Right renal cortex interstitium (tissue), 3 donors: ENCODE results near the gene PRAC1. TPM values are rescaled to one million over a fixed set of nuclear protein-coding genes. Genes with fewer than 3 reads are reported as not detected.

Source experiments
- DNase-seq, 3 donors: peaks; one replicate each; pipeline ENCODE4 v3.0.0-alpha.2; 2013; ENCODE audit warnings: low read depth in 3 of 3, low spot score in 2 of 3
- polyA plus RNA-seq, 3 donors: library from polyadenylated mRNA; unstranded; fragments of 120-200 nt; gene quantifications; one replicate each; pipeline ENCODE4 v1.2.1, GENCODE V29; 2013; ENCODE audit not compliant: insufficient read length in 3 of 3

The PRAC1 gene
- polyA plus RNA-seq, result not detected

DNA sequence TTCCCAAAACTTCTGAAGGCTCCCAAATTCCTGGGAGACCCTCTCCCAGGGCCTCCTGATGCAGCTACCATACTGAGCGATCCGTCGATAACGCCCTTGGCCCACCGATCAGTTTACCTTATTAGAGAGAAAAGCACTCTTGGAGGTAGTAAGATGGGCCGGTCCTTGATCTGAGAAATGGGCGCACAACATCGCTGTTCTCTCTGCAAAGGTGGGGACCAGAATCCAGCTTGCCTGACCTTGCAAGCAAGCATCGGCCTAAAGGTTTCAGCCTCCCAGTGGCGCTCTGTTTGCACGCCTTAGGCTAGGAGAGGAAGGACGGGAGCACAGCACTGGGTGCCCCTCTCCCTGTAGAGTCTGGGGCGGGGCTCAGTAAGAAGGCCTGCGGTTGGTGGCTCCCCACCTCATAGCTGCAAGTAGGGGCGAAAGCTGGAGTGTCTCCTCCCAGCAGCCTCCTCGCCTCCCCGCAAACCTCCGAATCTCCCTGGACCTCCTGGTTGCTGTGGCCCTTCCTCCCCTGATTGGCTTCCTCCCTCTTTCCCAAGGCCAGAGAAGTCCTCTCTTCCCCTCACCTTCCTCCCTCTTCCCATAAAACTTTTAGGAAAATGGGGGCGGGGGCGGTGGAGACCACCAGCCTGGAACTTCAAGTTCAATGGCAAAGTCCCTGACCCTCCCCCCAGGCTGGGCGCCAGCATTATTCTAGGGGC is at the start of gene PRAC1:
Gene PRAC1, minus strand, starts transcription at position 318 of the 707 bp plus-strand sequence. Its CDS starts 126 bp downstream, at position 192.
- DNase-seq, result no peak

DNA sequence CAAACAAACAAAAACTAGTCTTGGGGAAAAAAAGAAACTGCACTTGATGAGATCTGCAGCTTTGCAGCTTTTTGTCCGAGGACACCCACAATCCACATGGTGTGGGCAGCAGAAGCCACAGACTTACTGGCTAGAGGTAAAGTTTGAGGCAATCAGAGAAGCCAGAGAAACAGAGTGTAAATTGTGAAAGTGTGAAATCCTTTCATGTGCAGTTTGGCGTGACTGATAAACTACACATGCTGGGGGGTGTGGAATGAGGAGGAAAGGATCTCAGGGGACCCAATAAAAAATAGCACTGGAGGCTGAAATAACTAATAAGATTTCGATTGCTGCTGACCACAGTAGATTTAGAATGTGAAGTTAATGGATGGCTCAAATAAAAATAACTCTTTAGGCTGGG is 48.6 kb upstream of the PRAC1 start:
- no peak for DNase-seq

DNA sequence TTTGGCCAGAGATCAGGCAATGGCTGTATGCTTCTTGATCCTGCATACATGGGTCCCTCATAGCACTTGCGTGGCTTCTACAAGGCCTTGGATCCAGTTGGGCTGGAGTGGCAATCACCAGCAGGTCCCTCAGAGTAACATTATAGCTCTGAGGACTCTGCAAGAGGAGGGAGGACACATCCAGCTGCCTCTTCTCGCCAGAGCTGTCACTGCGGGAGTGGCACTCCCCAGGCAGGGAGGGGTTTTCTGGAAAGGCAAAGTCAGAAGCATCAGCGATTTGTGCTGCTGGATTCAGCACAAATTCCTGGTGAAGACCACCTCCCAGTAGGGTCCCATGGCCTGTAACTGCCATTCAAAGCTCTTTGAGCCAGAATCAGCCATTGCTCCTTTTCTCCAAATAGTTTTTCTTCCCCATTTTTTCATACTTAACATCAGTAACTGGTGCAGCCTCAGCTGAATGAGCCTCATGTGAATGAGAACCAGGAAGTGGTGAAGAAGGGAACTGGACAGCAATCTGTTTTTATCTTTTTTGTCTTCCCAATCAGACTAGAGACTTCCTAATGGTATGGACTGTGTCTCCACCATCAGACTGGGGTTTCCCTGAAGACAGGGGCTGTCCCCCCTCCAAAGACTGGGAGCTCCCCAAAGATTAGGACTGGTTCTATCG is 46.8 kb upstream of the PRAC1 start:
- DNase-seq, result no peak

DNA sequence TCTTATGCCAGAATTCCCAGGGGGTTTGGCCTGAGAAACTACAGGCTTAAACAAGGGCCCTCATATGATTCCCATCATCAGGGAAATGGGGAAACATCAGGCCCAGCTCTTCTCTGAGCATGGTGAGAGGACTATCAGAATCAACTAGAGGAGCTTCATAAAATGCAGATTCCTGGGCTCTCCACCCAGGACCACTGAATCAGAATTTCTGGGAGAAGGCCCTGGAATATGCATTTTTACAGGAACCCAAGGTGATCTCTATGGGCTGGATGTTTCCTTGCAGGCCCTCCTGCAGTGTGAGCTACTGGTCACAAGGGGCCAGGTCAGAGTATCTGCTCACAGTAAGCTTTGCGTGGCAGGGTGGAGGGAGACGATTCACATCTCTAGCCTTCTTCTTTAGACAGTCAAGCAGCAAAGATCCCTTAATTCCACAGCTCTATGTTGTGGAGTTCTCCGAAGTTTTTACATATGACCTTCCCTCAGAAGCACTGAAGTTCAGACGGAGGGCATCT is 45.0 kb upstream of the PRAC1 start:
- DNase-seq, result no peak

DNA sequence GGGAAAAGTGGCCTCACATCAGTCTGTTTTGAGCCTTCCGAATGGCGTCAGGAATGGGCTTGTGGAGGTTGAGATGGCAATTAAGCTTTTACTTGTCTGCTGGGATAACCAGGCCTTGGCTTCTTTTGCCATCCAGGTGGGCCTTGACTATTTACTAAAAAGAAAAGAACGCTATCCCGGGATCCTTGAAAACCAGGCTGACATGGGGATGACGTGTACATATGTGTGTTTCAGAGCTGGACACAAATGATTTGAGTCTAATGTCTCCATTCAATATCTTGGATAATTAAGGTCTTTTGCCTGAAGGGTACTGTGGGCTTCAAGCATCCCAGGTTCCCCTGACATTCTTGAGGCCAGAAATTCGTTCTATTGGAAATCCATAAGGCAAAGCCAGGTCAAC is 38.8 kb upstream of the PRAC1 start:
- no peak for DNase-seq

DNA sequence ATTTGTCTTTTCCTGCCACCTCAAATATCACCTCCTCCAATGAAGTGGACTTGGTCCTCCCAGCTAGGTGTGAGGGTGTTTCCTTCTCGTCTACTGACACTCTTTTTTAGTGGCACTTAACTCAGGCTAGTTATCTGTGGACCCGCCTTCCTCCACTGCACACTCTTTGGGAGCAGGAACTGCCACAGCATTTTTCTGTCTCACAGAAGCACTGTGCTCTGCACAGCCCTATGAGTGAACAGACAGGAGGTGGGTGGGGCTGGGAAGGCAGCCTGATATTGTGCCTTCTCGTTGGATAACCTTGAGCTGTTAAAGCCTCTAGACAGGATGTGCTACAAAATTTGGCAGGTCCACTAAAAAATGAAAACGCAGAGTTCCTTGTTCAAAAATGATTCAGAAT is 38.1 kb upstream of the PRAC1 start:
- no peak for DNase-seq

DNA sequence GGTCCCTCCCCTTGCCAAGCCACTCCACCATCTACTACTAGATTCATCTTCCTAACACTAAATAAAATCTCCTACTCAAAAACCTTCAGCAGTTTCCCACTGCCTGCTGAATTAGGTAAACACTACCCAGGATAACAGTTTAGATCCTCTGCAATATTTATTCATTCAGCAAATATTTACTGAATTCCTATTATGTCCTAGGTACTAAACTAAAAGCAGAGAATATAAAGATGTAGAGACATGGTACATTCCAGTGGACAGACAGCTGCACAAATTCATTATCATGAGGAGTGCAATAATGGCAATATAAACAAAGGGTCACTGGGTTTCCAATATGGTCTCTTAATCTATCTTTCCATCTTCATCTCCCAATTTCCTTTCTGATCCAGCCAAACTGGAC is 37.0 kb upstream of the PRAC1 start:
- no peak for DNase-seq

DNA sequence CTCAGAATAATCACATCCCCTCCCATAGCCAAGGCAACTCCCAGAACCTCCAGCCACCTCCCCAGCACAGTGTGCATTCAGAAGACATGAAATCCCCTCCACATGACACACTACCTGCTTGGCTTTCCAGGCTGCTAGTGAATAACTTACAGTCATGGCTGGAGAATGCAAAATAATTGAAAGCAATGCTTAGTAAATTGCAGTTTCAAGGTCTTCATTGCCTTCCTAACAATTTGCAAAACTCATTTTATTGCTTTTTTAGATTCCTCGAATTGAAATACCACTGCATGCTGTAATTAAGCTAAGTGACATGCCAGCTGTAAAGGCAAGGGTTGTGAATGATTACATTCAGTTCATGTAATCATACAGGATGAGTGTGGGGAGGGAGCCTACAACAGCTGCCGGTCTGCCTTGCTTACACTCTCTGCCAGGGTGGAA is 35.2 kb upstream of the PRAC1 start:
- no peak for DNase-seq

DNA sequence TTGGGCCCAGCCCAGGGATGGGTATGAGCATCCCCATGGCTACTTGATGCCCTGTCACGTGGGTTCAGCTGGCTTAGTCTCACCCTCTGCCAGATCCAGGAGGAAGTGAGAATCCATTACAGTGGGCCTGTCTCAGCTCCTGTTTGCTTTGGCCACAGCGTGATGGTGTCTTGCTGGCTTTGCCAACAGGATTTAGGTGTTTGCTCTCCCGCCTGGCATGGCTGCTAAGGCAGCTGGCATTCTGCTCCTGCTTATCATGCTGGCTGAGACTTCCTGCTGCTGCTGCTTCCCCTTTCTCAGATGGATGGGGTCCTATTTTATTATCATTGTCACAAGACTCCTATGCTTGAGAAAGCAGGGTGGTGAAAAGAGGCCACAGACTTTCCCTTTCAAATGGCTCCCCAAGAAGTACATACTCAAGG is 34.5 kb upstream of the PRAC1 start:
- no peak for DNase-seq

DNA sequence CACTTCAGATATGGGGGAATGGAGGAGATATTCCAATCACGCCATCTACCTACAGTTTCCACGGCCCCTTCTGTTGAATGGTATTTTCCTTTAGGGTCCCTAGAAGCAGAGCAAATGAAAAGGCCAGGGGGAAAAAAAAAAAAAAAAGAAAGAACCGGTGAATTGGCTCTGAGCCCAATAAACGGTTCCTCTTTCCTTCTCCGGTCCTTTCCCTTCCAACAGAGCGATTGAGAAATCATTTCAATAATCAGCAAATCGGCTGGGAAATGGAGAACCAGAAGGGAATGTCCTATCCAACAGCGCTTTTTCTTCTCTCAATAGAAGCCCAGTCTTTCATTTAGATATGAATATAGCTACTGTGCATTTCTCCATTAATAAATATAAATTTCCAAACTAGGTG is 33.0 kb upstream of the PRAC1 start:
- no peak for DNase-seq

DNA sequence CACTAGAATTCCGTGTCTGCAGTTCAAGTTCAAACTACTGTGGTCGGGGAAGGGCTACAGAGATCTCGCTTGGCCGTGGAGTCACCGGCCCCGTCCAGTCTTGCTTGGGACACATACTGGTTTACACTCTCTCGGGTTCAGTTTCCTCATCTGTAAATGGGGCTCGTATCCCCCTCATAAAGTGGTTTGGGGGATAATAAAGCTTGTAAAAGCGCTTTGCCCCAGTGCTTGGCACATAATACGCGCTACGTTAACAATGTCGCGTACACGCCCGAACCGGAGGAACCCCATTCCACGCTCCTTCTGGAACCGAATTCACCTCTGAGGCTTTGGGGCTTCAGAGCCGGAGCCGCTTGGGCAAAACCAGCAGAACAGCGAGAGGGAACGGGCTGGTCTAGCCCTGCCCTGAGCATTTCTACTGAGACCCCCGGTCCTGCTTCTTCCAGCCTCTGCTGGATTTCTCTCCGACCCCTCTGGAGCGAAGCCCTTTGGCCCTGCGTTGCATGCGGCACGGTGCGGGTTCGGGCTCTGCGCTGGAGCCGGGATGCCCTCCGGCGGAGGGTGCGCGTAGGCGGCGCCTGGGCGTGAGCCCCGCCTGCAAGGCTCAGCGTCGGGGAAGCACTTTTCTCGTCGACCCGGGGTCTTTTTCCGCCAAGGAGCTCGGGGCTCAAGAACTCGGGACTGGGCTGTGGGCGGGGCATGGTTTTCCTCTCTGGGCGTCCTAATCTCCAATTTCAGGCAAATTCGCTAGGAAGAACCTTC is 32.4 kb upstream of the PRAC1 start:
- DNase-seq, result no peak

DNA sequence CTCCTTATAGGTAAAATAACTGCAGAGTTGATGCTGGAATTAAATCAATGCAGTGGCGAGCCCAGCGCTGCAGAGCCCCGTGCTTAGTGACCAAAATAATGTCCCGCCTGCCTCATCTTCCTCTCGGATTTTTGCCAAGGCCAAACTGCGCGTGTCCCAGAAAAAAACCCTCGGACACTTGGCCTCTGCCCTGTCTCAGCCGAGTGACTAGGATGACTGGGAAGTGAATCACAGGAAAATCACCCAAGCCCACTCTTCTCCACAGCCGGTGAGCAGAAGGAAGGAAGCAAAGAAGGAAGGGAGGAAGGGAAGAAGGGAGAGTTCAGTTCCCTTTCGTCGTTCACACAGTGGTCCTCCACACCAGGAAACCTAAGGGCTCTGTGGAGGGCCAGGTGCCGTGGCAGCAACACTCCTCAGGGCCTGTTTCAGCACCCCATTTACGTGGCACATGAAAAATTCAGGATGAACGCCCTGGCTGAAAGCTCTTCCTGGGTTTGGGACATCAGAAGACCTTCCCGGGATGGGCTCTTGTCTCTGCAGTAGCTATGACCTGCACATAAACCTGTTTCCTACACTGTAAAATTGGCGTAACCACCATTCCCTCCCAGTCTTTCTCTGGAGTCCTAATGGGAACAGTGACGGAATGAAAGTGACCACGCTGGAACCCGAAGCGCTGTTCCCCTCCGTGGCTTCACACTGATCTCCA is 31.6 kb upstream of the PRAC1 start:
- no peak for DNase-seq

DNA sequence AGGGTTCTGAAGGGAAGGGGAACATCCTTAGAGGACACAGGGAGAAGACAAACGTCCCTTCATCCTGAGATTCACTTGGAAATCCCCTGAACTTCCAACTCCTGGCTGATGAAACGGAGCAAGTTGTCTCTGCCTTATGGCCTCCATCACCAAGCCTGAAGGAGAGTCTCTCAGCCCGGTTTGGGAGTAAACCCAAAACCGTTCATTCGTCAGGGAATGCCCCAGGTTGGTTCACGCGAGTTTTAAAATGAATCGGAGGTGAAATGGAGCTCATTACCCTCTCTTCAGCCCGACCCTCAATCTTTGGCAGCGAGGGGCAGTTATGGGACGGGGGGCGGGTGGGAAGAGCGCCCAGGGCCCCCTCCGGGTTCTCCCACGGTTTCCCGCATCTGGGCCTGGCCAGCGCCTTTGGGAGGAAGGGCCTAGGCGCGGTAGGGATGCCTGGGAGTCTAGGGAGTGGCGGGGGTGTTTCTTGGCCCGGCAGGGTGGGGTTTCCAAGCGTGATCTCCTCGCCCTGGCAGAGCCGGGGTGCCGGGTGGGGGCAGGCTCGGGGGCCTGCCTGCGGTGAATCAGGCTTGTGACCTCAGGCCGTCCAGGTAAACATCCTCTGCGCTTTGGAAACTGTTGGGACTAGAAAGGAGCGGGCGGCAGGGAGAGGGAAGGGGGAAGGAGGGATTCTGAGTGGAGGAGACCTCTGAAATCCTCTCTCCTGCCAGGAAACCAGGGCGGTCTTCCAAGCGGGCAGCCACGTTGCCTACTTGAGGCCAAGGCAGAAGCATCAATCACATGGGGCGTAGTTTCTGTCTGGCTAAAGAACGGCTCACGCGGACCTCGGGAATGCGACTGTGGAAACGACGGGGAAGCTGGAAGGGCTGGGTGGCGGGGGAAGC is 30.3 kb upstream of the PRAC1 start:
- no peak for DNase-seq

DNA sequence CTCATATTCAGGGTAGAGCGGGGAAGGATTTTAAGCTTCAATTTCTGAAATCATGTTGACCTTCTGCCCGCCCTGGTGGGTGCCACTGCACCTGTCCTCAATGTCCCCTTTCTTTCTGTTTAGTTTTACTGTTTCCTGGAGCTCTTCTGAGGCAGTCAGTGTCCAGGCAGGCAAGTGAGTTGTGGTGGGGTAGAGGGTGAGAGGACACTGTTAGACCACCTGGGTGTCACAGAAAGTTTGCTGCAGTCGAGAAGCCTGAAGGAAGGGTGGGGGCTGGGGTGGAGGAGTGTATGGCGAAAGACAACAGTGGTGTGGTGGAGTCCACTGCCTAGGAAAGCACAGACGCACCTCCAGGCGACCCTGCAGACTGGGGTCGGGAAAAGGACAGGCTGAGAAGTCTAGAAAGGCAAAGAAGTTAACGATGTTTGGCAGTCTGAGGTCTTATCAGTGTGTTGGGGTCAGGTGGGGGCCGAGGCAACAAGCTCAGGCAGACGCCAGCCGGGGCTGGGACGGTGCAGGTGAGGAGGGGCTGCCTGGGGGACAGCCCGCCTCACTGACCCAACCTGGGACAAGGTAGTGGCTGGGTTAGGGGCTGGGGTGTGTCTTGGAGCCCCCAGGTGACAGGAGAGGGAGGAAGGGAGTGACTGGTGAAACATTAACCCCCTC is 29.5 kb upstream of the PRAC1 start:
- no peak for DNase-seq

DNA sequence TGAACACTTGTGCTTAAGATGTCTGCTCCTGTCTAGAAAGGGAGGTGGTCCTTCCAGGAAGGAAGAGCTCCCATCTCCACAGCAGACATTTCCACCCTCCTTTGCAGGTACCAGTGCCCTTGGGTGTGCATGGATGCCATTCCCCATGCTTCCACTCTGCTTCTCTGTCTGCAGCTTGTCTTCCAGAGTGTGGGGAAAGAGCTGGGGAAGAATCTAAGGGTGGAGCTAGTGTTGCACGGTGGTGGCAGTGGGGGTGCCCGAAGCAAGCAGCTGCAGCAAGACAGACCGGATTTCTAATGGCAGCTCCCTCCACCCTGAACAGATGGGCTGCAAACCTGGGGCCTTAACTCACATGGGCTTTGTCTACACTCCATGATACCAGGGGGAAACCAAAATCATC is 28.9 kb upstream of the PRAC1 start:
- no peak for DNase-seq

DNA sequence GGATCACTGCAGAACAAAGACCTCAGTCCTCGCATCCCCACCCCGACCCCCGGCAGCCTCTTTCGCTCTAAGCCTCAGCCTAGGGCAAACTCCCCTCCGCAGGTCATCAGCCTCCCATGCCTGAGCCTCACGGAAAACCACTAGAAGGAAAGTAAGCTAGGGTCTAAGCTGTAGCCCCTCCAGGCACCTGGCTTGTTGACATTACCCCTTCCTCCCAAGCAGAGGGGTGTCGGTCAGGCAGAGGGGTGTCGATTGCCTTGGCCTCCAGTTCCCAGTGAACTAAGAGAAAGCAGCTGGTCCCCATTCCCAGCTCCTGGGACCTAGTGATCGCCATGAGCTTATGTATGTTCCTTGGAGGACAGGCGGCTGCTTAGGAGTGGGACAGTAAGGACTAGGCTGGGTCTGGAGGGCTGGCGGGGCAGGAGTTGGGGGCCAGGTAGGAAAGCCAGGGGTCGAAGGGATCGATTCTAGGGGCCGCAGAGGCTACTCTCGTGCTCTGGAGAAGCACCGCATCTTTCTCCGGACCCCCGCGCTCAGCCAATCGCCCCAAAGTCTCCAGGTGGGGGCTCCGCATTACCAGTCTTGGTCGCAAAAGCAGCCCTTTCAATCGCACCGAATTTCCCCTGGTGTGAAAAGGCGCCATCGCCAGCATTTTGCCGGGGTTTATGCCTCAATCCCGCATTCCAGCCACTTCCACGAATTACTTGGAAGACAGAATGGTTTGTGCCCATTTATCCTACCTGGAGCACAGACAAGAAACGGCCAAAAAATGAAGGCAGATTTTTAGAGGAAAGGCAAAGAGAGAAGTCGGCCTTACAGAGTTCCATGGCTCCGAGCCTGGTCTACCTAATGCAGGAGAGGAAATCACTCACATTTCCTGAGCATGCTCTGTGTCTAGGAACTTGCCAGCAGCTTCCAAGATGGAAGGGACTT is 27.6 kb upstream of the PRAC1 start:
- DNase-seq, result no peak

DNA sequence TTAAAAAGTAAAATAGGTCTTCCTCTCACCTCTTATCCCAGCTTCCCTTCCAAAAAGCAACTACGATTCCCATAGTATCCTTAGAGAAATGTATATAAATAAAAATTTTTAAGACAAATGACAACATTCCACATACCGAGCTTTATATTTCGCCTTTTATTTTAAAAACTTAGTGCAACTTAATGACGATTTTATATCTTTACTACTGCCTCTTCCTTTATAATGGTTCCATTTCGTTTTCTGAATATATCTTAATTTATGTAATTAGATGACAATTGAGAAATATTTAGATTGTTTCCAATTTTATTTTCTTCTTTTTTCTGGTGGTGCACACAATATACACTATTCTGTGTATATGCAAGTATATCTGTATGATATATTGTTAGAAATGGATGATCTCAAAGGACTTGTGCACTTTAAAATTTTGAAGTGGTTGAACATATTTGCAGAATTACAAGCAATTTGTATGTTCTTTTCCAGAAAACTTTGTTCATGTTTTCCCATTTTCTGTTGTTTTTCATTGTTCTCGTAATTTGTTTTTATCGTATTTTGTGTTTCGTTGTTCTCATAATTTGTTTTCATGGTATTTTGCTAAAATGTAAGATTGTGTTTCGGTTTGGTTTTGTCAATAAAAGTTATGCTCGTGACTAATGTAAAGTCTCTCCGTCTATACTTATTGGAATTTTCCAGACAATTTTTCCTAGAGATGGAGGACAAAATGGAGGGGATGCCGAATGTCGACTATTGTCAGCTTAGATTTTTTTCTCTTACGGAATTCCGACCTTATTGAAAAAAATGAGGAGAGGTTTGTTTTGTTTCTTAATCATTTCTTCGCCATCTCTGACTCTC is 26.6 kb upstream of the PRAC1 start:
- DNase-seq, result no peak
